OCI-LY7 (cell line): ENCODE results near the gene PKIB. TPM values are rescaled to one million over a fixed set of nuclear protein-coding genes. Genes with fewer than 3 reads are reported as not detected.

ENCODE experiments used
- BruUV-seq: library from RNA; stranded (reverse); fragments of 400-500 nt; replicated peaks from 2 replicates; lab custom pipeline; 2021; lab: Mats Ljungman, UMichigan
- CTCF ChIA-PET: fragments of 300-600 bp; sonication (Branson Sonifier 250); formaldehyde crosslinking; loops from one replicate; lab custom pipeline; 2022; ENCODE audit warnings: antibody characterized with exemption; ENCODE audit not compliant: unreplicated experiment; lab: Charles Lee
- POLR2A ChIA-PET: fragments of 300-600 bp; sonication (Branson Sonifier 250); formaldehyde crosslinking; loops from one replicate; lab custom pipeline; 2022; ENCODE audit warnings: antibody characterized with exemption; lab: Charles Lee
- DNase-seq: peaks from one replicate; pipeline ENCODE4 v3.0.0-alpha.2; 2015; ENCODE audit warnings: low spot score
- H2AFZ ChIP-seq: fragments of 200-600 bp; sonication (generic), shearing (Covaris generic); 2 replicates; pipeline ENCODE4 v1.6.1; 2014; ENCODE audit warnings: mild to moderate bottlenecking, antibody characterized with exemption, low read length, moderate library complexity
- H3K27ac ChIP-seq: fragments of 200-600 bp; sonication (generic); 2 replicates; pipeline ENCODE4 v1.5.1; 2014; ENCODE audit warnings: mixed run types, low read depth, mild to moderate bottlenecking, moderate library complexity, low read length, inconsistent platforms; ENCODE audit not compliant: poor library complexity, severe bottlenecking
- H3K36me3 ChIP-seq: fragments of 200-600 bp; sonication (generic); 2 replicates; pipeline ENCODE4 v1.6.1; 2014; ENCODE audit warnings: mild to moderate bottlenecking, antibody characterized with exemption, low read length, moderate library complexity, mixed read lengths; ENCODE audit not compliant: insufficient read depth
- H3K4me1 ChIP-seq: fragments of 200-600 bp; sonication (generic); 2 replicates; pipeline ENCODE4 v1.5.1; 2014; ENCODE audit warnings: mild to moderate bottlenecking, low read length; ENCODE audit not compliant: insufficient read depth, poor library complexity, severe bottlenecking
- H3K4me2 ChIP-seq: fragments of 200-600 bp; sonication (generic); 2 replicates; pipeline ENCODE4 v1.6.1; 2014; ENCODE audit warnings: mild to moderate bottlenecking, low read length
- H3K4me3 ChIP-seq: fragments of 200-600 bp; sonication (generic); 2 replicates; pipeline ENCODE4 v1.5.1; 2014; ENCODE audit warnings: mild to moderate bottlenecking, low read depth, low read length; ENCODE audit not compliant: poor library complexity, severe bottlenecking
- H3K79me2 ChIP-seq: fragments of 200-600 bp; sonication (generic); 2 replicates; pipeline ENCODE4 v1.6.1; 2016; ENCODE audit warnings: low read depth, mild to moderate bottlenecking, low read length, moderate library complexity, mixed read lengths; ENCODE audit not compliant: insufficient read depth
- H3K9me2 ChIP-seq: fragments of 200-600 bp; sonication (generic); 2 replicates; pipeline ENCODE4 v1.6.1; 2016; ENCODE audit warnings: mild to moderate bottlenecking, low read length, mixed read lengths; ENCODE audit not compliant: insufficient read depth
- H3K9me3 ChIP-seq: fragments of 200-600 bp; sonication (generic); 2 replicates; pipeline ENCODE4 v1.6.1; 2014; ENCODE audit warnings: mild to moderate bottlenecking, mixed run types, low read length, mixed read lengths
- H4K20me1 ChIP-seq: fragments of 200-600 bp; sonication (generic); 2 replicates; pipeline ENCODE4 v1.6.1; 2014; ENCODE audit warnings: mild to moderate bottlenecking, antibody characterized with exemption, low read length, moderate library complexity, mixed read lengths; ENCODE audit not compliant: insufficient read depth
- EZH2phosphoT487 ChIP-seq: fragments of 200-600 bp; sonication (generic); IDR thresholded peaks from 2 replicates; pipeline ENCODE4 v1.6.1; 2018; ENCODE audit warnings: low read depth, borderline replicate concordance, mild to moderate bottlenecking, mixed run types, antibody characterized with exemption, low read length, moderate library complexity, mixed read lengths
- intact Hi-C: fragments of 100-400 bp; cut with micrococcal nuclease; formaldehyde crosslinking; loops from one replicate; pipeline ENCODE4 v1.10.0; 2022; ENCODE audit not compliant: unreplicated experiment
- total RNA-seq, 2 experiments: library from RNA; depleted of rRNA in 1 of 2; stranded (reverse); fragments of >200 nt in 1 of 2; shearing (Covaris generic) in 1 of 2; gene quantifications; 2 replicates each; pipeline ENCODE4 v1.2.3, GENCODE V29; 2014 to 2022
- TF ChIP-seq, protein P1 (sequence below): fragments of 200-600 bp; sonication (generic); conservative IDR thresholded peaks from 2 replicates; pipeline ENCODE4 v1.5.1; 2014; ENCODE audit warnings: mild to moderate bottlenecking, antibody characterized with exemption, low read length, moderate library complexity, mixed read lengths

The PKIB gene
- total RNA-seq, 2 experiments from 2014 or later, result 0.46 TPM; not detected in 1

DNA sequence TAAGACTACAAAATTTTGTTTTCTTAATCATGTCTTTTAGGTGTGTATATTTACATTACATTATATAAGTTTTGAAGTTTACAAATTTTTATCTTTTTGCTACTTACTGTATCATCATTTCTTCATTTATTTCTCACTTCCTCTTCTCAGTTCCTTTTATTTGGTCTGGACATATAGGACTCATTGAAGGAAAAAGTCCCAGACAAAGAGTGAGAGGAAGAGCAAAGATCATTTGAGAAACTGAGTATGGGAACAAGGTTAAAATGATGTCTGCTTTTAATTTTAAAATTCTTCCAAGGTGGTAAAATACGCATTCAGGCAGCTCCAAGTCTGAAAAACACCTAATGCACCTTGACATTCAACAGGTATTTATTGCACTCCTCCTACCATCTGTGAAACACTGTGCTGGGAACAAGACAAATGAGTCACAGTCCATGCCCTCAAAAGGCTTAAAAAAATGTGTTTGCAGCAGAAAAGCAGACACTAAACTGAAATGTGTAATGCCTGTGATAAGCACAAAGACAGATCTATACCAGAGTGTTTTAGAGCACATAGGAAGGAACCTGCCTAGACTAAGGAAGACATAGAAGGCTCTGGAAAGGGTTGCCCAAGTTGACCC is 63.2 kb downstream of the PKIB start:
- ChIA-PET POLR2A (no interaction called here), CTCF (no interaction called here)
- H3K9me3 ChIP-seq, result no peaks in the 10 kb centered on the region
- H3K79me2 ChIP-seq, result no peaks in the 10 kb centered on the region
- TF ChIP-seq, protein P1, sequence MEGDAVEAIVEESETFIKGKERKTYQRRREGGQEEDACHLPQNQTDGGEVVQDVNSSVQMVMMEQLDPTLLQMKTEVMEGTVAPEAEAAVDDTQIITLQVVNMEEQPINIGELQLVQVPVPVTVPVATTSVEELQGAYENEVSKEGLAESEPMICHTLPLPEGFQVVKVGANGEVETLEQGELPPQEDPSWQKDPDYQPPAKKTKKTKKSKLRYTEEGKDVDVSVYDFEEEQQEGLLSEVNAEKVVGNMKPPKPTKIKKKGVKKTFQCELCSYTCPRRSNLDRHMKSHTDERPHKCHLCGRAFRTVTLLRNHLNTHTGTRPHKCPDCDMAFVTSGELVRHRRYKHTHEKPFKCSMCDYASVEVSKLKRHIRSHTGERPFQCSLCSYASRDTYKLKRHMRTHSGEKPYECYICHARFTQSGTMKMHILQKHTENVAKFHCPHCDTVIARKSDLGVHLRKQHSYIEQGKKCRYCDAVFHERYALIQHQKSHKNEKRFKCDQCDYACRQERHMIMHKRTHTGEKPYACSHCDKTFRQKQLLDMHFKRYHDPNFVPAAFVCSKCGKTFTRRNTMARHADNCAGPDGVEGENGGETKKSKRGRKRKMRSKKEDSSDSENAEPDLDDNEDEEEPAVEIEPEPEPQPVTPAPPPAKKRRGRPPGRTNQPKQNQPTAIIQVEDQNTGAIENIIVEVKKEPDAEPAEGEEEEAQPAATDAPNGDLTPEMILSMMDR, result no peak
- TF ChIP-seq EZH2phosphoT487, result no peak
- BruUV-seq, result no TSS peak
- DNase-seq, result no peak
- no peak overlapping the region for H3K4me3 ChIP-seq
- no peak overlapping the region for H3K4me2 ChIP-seq
- no peak overlapping the region for H2AFZ ChIP-seq
- intact Hi-C loops, result no loop called here
- no peaks in the 10 kb centered on the region for H3K4me1 ChIP-seq
- H4K20me1 ChIP-seq, result no peaks in the 10 kb centered on the region
- H3K27ac ChIP-seq, result no peak overlapping the region
- no peaks in the 10 kb centered on the region for H3K36me3 ChIP-seq
- H3K9me2 ChIP-seq, result no peaks in the 10 kb centered on the region

DNA sequence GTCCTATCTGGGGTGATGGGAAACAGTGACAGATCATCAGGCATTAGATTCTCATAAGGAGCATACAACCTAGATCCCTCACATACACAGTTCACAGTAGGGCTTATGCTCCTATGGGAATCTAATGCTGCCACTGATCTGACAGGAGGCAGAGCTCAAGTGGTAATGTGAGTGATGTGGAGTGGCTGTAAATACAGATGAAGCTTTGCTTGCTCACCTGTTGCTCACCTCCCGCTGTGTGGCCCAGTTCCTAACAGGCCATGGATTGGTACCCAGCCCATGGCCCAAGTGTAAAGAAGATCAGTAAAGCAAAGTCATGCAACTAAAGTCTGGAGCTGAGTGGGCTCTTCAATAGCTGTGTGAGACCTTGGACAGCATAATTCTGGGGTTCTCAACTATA is 65.9 kb downstream of the PKIB start:
- no peaks in the 10 kb centered on the region for H3K36me3 ChIP-seq
- ChIA-PET POLR2A (interaction anchor here (1.0 kb wide), 1 partner anchor 109 kb away, joined by 4 read pairs; no protein-coding TSS in a partner anchor), CTCF (no interaction called here)
- no peak overlapping the region for H3K4me2 ChIP-seq
- no peaks in the 10 kb centered on the region for H3K9me3 ChIP-seq
- no peak overlapping the region for H3K27ac ChIP-seq
- no peaks in the 10 kb centered on the region for H3K9me2 ChIP-seq
- H3K4me3 ChIP-seq, result no peak overlapping the region
- H3K4me1 ChIP-seq, result no peaks in the 10 kb centered on the region
- H4K20me1 ChIP-seq, result no peaks in the 10 kb centered on the region
- intact Hi-C loops, result no loop called here
- no peak overlapping the region for H2AFZ ChIP-seq
- no TSS peak for BruUV-seq
- DNase-seq, result no peak
- H3K79me2 ChIP-seq, result no peaks in the 10 kb centered on the region
- TF ChIP-seq EZH2phosphoT487, result no peak
- TF ChIP-seq, protein P1, result no peak

DNA sequence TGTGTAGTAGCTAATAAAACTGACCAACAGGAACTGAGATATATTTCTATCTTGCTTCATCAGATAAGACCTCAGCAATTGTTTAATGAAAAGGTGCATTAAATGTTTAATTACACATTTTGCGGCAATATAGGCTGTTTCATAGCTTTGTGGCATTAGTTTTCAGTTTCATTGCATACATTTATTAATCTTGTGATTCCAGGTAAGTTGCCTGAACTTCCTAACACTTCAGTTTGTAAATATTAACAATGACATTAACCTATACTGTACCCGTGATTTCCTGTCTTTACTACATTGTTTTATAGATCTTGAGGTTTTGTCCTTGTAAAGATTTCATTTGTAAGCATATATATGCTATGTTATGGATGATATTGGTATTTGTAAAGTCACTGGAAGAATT is 66.5 kb downstream of the PKIB start:
- CTCF ChIA-PET, result no interaction called here
- Histone ChIP-seq H3K4me3 (no peak overlapping the region), H3K4me2 (no peak overlapping the region), H2AFZ (no peak overlapping the region), H3K9me3 (no peaks in the 10 kb centered on the region), H3K27ac (no peak overlapping the region), H3K79me2 (no peaks in the 10 kb centered on the region), H3K9me2 (no peaks in the 10 kb centered on the region), H3K36me3 (no peaks in the 10 kb centered on the region), H3K4me1 (no peaks in the 10 kb centered on the region), H4K20me1 (no peaks in the 10 kb centered on the region)
- DNase-seq, result no peak
- POLR2A ChIA-PET, result interaction anchor here (0.9 to 1.0 kb wide), 3 partner anchors 14 to 109 kb away, joined by 3 to 4 read pairs (median 3); no protein-coding TSS in a partner anchor
- no TSS peak for BruUV-seq
- TF ChIP-seq, protein P1, result no peak
- intact Hi-C loops, result no loop called here
